NCI-H1930 (cell line): Measurements from ENCODE around the gene AGPAT2.

ENCODE experiments used
- DNase-seq, 2 experiments: peaks; one replicate each; lab custom pipeline; 2025; lab: John Stamatoyannopoulos, UW

AGPAT2 gene

GRCh38 chr9:136661641-136662325, 25.5 kb downstream of the AGPAT2 start:
- DNase-seq: no peak

- no peak for DNase-seq
These were observed 26.2 kb downstream of the AGPAT2 start for GRCh38 chr9:136660971-136661550.

- no peak for DNase-seq
These were observed 27.1 kb downstream of the AGPAT2 start for GRCh38 chr9:136659861-136660784.

- DNase-seq: no peak
These were observed 28.3 kb downstream of the AGPAT2 start for GRCh38 chr9:136658849-136659535.

GRCh38 chr9:136657974-136658848, 29.0 kb downstream of the AGPAT2 start:
- no peak for DNase-seq

- DNase-seq: no peak
These were observed 30.3 kb downstream of the AGPAT2 start for GRCh38 chr9:136656795-136657611.

- no peak for DNase-seq
These were observed 31.0 kb downstream of the AGPAT2 start for GRCh38 chr9:136656183-136656738.

GRCh38 chr9:136655536-136656182, 31.6 kb downstream of the AGPAT2 start:
- DNase-seq: no peak

GRCh38 chr9:136654820-136655535, 32.3 kb downstream of the AGPAT2 start:
- no peak for DNase-seq

- no peak for DNase-seq
These were observed 33.8 kb downstream of the AGPAT2 start for GRCh38 chr9:136653323-136654079.

GRCh38 chr9:136651860-136652259, 35.4 kb downstream of the AGPAT2 start:
- no peak for DNase-seq

GRCh38 chr9:136650648-136651047, 36.6 kb downstream of the AGPAT2 start:
- DNase-seq: no peak

GRCh38 chr9:136650021-136650420, 37.2 kb downstream of the AGPAT2 start:
- DNase-seq: no peak

- DNase-seq: no peak
These were observed 38.5 kb downstream of the AGPAT2 start for GRCh38 chr9:136648751-136649150.

- no peak for DNase-seq
These were observed 40.2 kb downstream of the AGPAT2 start for GRCh38 chr9:136646827-136647711.

GRCh38 chr9:136645903-136646754, 41.1 kb downstream of the AGPAT2 start:
- DNase-seq: no peak
